ENCODE results near the gene ALG14.

Gene ALG14

DNA sequence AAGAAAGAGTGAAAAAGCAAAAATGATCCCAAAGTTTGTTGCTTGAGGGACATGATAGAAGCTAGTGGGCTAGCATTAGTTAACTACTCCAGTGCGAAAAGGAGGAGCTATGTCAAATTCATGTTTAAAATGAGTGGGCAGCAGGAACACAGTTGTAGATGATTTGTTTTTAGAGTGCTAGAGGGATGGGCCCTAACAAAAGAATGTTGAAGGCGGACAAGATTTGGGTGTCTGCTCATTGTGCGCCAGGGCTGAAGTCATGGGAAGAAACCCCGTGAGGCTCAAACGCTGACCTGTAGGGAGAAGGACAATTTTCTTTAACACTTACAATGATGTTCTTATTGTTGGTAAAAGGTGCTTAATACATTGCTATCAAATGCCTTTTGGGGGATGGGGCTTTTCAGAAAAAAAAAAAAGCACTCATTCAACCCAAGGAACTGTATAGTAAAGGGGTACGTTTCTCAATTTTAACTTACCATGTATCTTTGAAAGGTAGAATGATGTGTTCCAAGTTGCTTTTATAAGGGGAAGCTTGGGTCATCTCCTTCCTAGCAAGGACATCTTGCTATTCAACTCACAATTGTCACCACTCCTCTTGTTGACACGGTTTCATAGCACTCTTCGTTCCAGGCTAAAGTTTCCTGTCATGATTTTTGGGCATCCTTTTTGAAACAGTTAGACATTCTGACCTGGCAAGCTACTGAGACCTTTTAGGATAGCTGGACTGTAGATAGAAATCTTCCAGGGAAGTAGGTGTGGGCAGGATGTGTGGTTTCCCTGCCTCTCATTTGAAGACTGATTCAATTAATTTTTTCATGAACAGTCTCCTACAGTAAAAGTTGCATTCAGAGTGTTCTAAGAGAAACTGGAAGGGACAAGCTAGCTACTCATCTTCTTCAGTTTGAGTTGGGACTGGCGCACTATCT lies 92.8 kb downstream of the ALG14 start:
- DNase-seq = no peak

DNA sequence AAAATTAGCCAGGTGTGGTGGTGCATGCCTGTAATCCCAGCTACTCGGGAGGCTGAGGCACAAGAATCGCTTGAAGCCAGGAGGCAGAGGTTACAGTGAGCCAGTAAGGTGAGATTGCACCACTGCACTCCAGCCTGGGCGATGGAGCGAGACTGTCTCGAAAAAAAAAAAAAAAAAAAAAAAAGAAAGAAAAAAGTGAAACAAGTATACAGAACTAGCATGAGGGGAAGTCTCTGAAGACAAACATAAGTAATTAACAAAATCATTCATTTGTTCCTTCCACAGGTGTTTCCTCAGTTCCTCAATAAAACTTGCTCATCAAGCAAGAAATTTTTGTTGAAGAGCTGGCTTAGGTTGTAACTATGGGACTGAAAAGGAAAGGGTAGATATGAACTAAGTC lies 93.6 kb downstream of the ALG14 start:
- no peak for DNase-seq

DNA sequence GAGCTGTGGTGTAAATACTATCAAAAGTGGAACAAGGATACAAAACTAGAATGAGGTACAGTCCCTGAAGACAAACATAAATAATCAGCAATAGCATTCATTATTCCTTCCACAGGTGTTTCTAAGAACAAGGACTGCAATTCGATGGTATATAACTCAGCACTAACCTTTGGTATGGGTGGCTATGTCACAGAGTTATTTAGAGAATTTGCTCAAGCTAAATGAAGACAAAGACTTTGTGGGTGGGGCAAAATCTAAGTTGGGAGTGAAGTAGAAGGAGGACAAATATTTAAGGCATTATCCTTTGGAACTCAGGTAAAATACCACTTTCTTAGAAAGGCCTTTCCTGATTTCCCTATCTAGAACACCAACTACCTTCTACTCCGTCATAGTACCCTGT lies 94.3 kb downstream of the ALG14 start:
- no peak for DNase-seq

DNA sequence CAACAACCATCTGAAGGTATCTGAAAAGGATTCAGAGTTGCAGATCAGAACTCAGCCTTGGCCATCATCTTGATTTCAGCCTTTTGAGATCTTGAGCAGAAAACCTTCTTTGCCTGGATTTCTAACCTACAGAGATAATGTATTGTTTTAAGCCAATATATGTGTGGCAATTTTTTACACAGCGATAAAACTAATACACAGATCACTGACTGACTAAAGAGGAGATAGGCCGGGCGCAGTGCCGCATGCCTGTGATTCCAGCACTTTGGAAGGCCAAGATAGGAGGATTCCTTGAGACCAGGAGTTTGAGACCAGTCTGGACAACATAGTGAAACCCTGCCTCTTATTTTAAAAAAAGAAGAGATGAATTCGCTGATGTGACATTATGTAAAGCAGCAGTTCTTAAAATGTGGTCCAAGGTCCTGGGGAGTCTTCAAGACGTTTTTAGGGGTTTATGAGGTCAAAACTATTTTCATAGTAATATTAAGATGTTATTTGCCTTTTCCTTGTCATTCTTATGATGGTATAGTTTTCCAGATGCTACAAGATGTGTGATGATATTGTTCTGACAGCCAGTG lies 95.7 kb downstream of the ALG14 start:
- no peak for DNase-seq

DNA sequence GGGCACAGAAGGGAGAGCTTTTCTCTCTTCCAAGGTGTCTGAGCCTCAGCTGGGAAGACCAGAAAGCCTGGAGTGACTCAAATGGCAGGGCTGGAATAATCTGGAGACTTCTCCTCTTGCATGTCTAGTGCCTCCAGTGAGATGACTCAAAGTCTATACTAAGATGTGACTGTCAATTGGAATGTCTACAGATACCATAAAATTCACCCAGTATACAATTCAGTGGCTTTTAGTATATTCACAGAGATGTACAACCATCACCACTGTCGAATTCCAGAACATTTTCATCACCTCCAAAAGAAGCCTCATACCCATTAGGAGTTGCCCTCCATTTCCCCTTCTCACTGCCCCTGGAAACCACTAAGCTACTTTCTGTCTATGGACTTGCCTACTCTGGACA lies 97.9 kb downstream of the ALG14 start:
- no peak for DNase-seq

DNA sequence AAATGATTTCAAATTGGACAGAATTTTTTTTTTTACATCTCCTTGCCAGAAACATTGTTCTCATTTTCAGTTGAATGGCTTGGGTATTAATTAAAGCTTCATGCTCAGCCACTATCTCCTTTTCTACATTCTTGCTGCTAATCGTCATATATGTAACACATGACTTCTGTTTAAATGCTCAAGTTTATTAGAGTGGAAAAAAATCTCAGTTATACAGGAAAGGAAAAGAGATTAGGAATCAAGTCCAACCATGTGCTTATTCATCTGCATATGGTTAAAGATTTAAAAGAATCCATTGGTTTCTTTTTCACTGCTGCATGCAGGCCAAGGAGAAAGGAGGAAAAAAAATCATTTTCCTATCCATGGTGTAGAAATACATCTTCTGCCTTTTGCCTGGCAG lies 98.5 kb downstream of the ALG14 start:
- no peak for DNase-seq

DNA sequence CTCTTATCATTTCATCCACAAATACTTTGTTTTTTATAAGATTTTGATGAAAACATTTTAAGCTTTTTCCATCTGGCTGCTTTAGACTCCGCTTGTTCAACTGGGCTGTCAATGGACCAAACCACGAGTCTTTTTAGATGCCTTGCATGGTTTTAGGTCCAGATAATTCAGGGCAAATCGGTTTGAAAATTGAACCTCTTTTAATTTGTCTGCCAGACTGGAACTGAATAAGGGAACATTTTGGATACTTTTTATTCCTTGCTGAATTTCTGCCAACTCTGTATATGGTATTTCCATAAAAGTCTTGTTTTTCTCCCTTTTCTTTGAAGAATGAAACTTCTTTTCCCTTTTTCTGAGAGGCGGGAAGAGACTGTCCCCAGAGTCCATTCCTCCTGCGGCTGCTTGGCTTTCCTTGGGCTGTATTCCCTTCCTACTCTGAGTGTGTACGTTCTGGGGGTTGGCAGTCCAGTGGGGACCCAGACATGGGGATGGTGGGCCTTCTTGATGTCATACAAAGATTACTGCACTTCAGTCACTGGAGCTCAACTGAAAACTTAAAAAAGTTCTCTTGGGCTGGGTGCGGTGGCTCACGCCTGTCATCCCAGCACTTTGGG lies 99.3 kb downstream of the ALG14 start:
- DNase-seq = no peak

DNA sequence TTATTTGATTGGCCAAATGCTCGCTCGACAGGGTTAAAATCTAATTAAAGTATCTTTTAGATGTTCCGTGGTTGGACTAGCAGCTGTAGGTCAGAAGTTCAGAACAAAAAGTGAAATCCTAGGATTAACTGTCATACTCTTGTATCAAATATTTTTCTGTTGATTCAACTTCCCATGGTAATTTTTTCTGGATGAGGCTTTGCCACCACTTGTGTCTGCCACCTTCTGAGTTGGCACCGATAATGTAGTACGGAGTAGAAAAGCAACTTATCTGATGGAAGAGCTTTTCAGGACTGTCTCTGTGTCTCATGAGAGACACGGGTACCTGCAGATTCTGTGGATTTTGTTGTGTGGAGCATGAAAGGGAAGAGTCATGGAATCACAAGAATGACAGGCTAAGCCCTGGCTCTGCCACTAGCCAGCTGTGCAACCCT lies 101.2 kb downstream of the ALG14 start:
- DNase-seq = no peak

DNA sequence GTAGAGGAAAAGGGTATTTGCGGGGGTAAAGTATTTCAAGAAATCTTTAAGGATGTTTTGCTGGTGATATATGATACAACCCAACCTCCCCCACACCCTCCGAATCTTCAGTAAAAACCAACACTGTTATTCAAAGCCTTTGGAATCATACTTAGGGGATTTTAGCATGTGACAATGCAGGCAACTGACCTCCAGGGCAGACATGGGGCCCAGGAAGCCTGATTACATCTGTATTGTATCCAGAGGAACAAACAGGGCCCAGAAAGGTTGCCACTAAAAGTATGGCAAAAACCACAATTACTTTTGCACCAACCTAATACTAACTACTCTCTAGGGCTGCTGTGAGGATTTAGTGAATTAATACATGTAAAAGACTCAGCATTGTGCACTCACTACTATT lies 102.0 kb downstream of the ALG14 start:
- DNase-seq = no peak

DNA sequence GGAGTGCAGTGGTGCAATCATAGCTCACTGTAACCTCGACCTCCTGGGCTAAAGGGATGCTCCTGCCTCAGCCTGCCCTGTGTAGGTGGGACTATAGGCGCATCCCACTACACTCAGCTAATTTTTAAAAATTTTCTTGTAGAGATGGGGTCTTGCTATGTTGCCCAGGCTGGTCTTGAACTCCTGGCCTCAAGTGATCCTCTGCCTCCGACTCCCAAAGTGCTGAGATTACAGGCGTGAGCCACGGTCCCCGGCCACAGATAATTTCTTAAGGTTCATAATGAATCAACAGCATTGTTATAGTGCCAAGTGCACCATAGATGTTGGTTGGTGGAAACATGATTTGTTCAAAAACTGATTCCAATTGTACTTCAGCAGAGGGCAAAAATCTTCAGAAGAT lies 103.6 kb downstream of the ALG14 start:
- DNase-seq = no peak

DNA sequence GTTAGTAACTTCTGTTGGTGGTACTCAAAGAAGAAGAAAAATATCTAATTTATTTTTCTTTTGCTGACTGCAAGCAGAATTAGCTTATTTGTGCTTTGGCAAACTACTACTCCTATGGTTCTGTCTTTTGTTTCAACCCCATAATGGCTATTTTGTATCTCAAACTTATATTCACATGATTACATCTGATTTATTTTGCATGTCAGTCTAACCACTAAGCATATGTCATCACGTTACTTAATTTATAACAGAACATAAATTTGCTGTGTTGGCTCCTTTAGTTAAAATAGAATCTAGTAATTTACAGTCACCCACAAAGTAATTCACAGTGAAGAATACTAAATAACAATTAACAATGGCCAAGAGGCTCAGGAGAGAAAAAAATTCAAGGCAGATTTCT lies 106.7 kb downstream of the ALG14 start:
- DNase-seq = no peak

DNA sequence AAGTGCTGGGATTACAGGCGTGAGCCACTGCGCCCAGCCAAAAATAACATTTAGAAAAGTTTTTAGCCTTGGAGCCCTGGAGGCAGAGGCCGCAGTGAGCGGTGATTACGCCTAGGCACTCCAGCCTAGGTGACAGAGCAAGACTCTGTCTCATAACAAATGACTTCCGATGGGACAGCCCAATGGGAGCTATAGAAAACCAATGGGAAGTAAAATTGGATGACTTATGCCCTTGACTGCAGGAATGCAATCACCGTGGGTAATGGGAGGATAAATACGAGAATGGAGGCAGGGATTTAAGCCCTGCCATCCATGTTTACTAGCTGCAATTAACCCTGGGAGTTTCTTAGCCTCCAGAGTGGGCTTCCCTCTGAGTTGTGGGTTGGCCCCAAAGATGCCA lies 108.9 kb downstream of the ALG14 start:
- no peak for DNase-seq

DNA sequence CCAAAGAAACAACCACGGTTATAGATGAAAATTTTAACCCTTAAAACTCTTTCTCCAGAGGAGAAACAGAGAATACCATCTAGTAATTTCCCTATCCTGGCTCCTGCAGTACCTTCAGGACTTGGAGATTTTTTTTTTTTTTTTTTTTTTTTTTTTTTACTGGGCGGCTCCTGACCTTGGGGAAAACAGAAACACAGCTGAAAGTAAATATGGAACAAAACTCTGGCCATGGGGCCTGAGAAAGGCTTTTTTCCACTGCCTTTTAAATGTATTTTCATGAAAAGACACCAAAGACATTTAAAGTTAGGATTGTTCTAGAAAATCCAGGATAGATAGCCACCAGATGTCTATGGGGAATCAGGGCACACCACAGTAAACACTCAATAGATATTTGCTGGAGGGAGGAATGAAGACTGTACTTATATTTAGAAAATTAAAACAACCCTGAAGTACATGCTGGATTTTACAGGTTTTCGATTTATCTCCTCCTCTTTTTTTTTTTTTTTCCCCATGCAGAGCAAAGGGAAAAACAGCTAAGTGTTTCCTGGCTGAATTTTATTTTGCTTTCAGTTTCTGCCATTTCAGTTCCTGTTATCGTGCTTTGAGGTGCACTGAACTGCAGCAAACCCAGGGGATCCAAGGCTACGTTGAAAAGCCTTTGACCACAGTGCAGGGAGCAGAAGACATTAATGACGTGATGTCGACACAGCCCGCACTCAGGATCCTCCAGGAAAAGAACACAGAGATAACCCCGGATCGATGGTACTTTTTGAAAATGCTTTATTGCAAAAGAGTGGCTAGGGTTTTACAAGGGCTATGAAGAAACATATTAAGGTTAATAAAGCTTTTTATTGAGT lies 110.1 kb downstream of the ALG14 start:
- no peak for DNase-seq

DNA sequence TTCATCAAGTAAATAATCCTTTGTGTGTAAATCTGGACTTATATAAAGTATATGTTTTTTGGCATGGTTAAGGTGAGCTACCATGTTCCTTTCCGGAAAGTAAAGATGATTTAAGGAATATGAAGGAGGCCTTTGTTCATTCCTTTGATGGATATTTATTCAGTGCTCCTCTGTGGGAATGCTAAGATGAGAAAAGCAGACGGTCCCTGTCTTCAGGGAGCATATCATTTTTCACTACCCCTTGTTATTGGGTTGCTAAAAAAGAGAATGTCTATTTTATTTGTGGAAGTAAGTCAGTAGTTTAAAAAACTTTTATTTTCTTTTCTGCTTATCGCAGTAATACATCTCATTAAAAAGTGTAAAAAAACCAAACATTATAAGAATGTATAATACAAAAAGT lies 110.8 kb downstream of the ALG14 start:
- no peak for DNase-seq

DNA sequence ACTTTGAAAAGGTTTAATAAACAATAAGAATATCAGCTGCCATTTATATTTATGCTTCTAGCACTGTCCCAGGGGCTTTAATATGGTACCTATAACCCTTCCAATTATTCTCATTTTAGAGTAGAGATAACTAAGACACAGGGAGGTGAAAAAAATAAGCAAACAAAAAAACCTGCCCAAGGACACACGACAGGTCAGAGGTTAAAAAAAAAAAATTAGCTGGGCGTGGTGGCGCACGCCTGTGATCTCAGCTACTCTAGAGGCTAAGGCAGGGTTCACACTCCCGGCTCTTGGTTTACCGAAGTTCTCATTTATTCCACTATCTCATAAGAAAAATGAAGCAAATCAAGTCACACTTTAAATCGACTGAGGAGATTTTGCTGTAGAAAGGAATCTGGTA lies 111.2 kb downstream of the ALG14 start:
- DNase-seq = no peak

DNA sequence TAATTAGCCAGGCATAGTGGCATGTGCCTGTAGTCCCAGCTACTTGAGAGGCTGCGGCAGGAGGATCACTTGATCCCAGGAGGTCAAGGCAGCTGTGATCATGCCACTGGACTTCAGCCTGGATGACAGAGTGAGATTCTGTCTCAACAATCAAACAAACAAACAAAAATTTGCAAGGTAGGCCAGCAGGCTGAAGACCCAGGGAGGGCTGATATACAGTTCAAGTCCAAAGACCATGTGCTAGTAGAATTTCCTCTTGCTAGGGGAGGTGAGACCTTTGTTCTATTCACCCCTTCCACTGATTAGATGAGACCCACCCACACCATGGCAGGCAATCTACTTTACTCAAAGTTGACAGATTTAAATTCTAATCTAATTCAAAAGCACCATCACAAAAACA lies 114.7 kb downstream of the ALG14 start:
- no peak for DNase-seq

DNA sequence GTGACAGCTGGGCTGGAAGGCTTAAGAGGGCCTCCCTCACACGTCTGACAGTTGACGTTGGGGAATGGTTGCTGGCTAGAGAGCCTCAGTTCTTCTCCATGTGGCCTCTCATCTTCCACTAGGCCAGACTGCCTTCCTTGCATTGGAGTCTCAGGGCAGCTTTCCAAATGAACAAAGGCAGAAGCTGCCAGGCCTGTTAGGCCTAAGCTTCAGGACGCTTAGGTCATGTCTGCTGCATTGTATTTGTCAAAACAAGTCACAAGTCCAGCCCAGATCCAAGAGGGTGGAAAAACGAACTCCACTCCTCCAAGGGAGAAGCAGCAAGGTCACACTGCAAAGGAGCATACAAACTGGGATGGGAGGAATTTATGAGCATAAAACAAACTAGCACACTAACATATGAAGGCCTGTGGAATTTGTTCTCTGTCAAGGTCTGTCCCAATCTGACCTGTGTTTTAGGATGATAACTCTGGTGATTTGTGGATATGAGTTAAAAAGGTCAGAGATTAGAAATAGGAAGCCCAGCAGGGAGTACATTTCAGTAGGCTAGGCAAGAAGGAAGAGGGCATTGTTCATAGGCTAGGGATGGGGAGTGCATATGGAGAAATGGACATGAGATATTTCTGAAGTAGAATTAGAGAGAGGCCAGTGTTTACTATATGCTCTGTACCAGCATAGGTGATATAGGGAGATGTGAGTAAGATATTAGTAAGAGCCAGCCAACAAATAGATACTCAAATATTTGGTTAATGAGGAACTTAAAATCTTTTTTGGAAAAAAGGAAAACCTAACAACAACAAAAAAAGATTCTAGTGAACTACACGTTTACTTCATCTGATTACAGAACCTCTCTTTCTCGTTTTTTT lies 116.8 kb downstream of the ALG14 start:
- DNase-seq = no peak

DNA sequence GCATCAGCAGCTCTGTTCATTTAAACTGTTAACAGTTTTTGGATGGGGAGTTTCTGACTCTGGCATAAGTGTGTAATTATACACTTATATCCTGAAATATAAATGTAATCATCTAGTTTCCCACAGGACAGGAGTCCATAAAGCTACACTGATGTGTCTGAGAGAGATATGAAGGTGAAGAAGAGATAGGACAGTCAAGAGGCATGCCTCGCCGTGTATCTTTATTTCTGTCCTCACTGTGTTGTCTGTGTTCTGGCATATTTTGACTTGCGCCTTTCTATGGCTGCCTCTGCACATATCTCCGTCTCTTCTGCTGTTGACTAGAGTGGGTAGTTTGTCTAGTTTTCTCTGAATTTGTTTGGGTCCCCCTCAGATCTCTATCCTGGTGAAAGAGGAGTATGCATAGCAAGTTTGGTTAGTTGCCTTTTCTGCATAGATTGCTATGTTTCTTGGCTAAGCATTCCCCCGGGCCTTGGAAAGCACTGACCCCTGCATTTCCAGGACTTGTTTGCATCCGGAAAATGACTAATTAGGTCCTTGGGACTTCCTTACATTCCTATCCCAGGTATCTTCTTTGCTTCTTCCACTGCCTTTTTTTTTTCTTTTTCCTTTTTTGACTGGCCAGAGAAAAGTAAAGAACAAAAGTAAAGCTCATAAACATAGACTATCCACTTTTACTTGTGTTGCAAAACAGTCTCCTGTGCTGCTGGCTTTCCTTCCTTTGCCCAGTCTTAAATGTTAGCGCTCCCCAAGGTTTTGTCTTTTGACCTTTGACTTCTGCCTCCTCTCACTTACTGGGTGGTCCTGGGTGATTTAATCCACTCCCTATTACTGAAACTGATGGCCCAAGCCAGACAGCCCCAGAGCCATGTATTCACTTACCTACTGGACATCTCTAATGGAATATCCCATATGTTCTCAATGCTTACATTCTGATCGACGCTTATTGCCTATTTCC lies 118.2 kb downstream of the ALG14 start:
- no peak for DNase-seq

DNA sequence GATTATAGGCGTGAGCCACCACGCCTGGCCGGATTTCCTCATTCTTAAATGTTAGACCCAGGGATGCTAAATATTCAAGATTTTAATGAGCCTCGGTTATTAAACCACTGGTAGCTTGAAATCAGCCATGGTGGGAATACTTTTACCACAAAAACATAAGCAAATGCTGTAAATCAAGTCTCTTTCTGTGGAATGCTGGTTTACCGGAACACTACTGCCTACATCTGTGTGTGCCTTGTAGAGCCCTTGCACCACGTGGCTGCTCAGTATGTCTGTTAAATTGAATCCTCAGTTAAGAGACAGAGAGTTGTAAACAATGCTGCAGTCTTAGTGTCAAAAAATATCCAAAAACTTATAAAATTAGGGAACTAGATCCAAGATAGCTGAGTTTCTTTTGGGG lies 119.0 kb downstream of the ALG14 start:
- no peak for DNase-seq

DNA sequence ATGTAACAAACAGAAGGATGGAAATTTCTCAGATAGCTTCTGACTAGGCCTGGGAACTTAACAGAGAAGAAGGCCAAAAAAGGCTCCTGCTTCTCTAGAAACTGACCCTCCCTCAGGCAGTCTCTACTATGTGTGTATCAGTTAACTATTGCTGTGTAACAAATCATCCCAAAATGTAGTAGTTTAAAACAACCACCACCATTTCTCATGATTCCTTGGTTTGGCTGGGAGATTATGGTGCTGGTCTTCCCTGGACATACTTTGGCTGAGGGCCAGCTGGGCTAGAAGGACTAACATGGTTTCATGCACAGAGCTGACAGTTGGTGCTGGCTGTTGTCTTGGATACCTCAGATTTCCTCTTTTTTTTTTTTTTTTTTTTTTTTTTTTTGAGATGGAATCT lies 119.6 kb downstream of the ALG14 start:
- no peak for DNase-seq

DNA sequence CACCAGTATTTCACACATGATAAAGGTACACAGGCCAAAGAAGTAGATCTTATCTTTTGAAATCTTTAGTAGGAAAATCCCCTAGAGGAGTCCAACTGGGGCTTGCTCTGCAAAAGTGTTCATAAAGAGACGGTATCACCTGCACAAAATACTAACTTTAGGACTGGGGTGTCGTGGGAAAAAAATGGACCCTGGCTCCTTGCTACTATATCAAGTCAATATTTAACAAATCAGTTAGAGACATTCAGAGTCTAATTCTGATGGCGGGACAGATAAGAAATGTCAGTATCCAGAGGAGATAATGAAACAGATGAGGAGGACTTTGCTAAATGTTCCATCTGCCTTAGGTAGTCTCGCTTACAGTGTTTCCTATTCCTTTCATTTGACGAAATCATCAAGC lies 120.2 kb downstream of the ALG14 start:
- DNase-seq = no peak
